Astrocyte (in vitro differentiated cells and primary cell): Measurements from ENCODE around the gene PSD4.

Experiments
- CTCF ChIP-seq: IDR thresholded peaks from 2 replicates; pipeline ENCODE4 v1.5.1; 2011; ENCODE audit warnings: low read depth, mild to moderate bottlenecking, inconsistent platforms, low read length, moderate library complexity; ENCODE audit not compliant: insufficient read depth
- EZH2 ChIP-seq: IDR thresholded peaks from 2 replicates; pipeline ENCODE4 v1.6.1; 2012; ENCODE audit warnings: mild to moderate bottlenecking, low read length, inconsistent platforms; ENCODE audit not compliant: insufficient read depth

- TF ChIP-seq CTCF (no peak), EZH2 (no peak)
Measured at GRCh38 chr2:113137827-113138226, 35.9 kb upstream of the PSD4 start.
